SK-N-SH treated with all-trans-retinoic acid at 6 μM for 48 hours (cell line): ENCODE measurements around the gene HHAT.

Experiments used
- ATAC-seq: fragments of 200-7000 bp; cut with Tn5 transposase; 3 replicates; pipeline ENCODE4 v1.9.1; 2020; ENCODE audit warnings: mild to moderate bottlenecking, moderate library complexity
- ARNTL ChIP-seq: fragments of 450-650 bp; formaldehyde crosslinking; IDR thresholded peaks from 2 replicates; pipeline ENCODE4 v1.5.0; 2020; ENCODE audit warnings: low read depth, mild to moderate bottlenecking, moderate library complexity, borderline replicate concordance
- BACH2 ChIP-seq: fragments of 250-450 bp; sonication (Bioruptor Pico); IDR thresholded peaks from 2 replicates; pipeline ENCODE4 v1.9.0; 2021; ENCODE audit warnings: mild to moderate bottlenecking, borderline replicate concordance
- CSDC2 ChIP-seq: fragments of 250-450 bp; sonication (Bioruptor Pico); IDR thresholded peaks from 2 replicates; pipeline ENCODE4 v1.5.0; 2020; ENCODE audit warnings: mild to moderate bottlenecking, moderate library complexity
- ESRRG ChIP-seq: fragments of 250-450 bp; sonication (Bioruptor Pico); IDR thresholded peaks from 2 replicates; pipeline ENCODE4 v1.6.1; 2021; ENCODE audit warnings: mild to moderate bottlenecking
- GLIS3 ChIP-seq: fragments of 250-450 bp; sonication (Bioruptor Pico); IDR thresholded peaks from 2 replicates; pipeline ENCODE4 v1.5.0; 2020; ENCODE audit warnings: mild to moderate bottlenecking, moderate library complexity
- ISL1 ChIP-seq: fragments of 250-450 bp; sonication (Bioruptor Pico); IDR thresholded peaks from 2 replicates; pipeline ENCODE4 v2.1.2; 2022; ENCODE audit warnings: mild to moderate bottlenecking, moderate library complexity
- OSR1 ChIP-seq: fragments of 250-450 bp; sonication (Bioruptor Pico); IDR thresholded peaks from 2 replicates; pipeline ENCODE4 v1.8.0; 2022; ENCODE audit warnings: moderate library complexity, mild to moderate bottlenecking, inconsistent platforms
- PATZ1 ChIP-seq: fragments of 250-450 bp; sonication (Bioruptor Pico); IDR thresholded peaks from 2 replicates; pipeline ENCODE4 v1.8.0; 2020; ENCODE audit warnings: mild to moderate bottlenecking, moderate library complexity, borderline replicate concordance
- POU6F1 ChIP-seq: fragments of 250-450 bp; sonication (Bioruptor Pico); IDR thresholded peaks from 2 replicates; pipeline ENCODE4 v1.8.0; 2021; ENCODE audit warnings: low read depth, mild to moderate bottlenecking, moderate library complexity, borderline replicate concordance
- PPARA ChIP-seq: fragments of 250-450 bp; sonication (Bioruptor Pico); IDR thresholded peaks from 2 replicates; pipeline ENCODE4 v1.5.0; 2020; ENCODE audit warnings: mild to moderate bottlenecking, borderline replicate concordance
- RARB ChIP-seq: fragments of 250-450 bp; sonication (Bioruptor Pico); IDR thresholded peaks from 2 replicates; pipeline ENCODE4 v1.8.0; 2021; ENCODE audit warnings: mild to moderate bottlenecking, moderate library complexity
- TCF4 ChIP-seq: fragments of 250-450 bp; sonication (Bioruptor Pico); IDR thresholded peaks from 2 replicates; pipeline ENCODE4 v1.8.0; 2021; ENCODE audit warnings: mild to moderate bottlenecking, moderate library complexity, borderline replicate concordance
- TOX ChIP-seq: fragments of 250-450 bp; sonication (Bioruptor Pico); IDR thresholded peaks from 2 replicates; pipeline ENCODE4 v1.8.0; 2021; ENCODE audit warnings: mild to moderate bottlenecking, moderate library complexity, borderline replicate concordance
- TSHZ2 ChIP-seq: fragments of 250-450 bp; sonication (Bioruptor Pico); IDR thresholded peaks from 2 replicates; pipeline ENCODE4 v1.5.0; 2020; ENCODE audit warnings: mild to moderate bottlenecking, moderate library complexity
- ZFP3 ChIP-seq: fragments of 250-450 bp; sonication (Bioruptor Pico); IDR thresholded peaks from 2 replicates; pipeline ENCODE4 v1.5.0; 2020; ENCODE audit warnings: mild to moderate bottlenecking, moderate library complexity
- ZFP30 ChIP-seq: fragments of 450-650 bp; formaldehyde crosslinking; IDR thresholded peaks from 2 replicates; pipeline ENCODE4 v1.5.0; 2022; ENCODE audit warnings: mild to moderate bottlenecking, moderate library complexity
- ZNF70 ChIP-seq: fragments of 450-650 bp; formaldehyde crosslinking; IDR thresholded peaks from 2 replicates; pipeline ENCODE4 v1.5.0; 2020; ENCODE audit warnings: mild to moderate bottlenecking, moderate library complexity
- ZNF8 ChIP-seq: fragments of 450-650 bp; formaldehyde crosslinking; IDR thresholded peaks from 2 replicates; pipeline ENCODE4 v1.5.0; 2020; ENCODE audit warnings: mild to moderate bottlenecking, moderate library complexity

HHAT gene

GRCh38 chr1:210330279-210330866 lies 1.7 kb downstream of the HHAT start:
- no peak for ATAC-seq
- TF ChIP-seq ZFP30 (CRISPR knock-in tag), result no peak
- TF ChIP-seq PPARA (CRISPR knock-in tag), result no peak
- TF ChIP-seq PATZ1, result no peak
- TF ChIP-seq RARB (CRISPR knock-in tag), result no peak
- TF ChIP-seq POU6F1 (CRISPR knock-in tag), result no peak
- TF ChIP-seq ZFP3, result no peak
- TF ChIP-seq ESRRG (CRISPR knock-in tag), result no peak
- TF ChIP-seq TSHZ2, result no peak
- TF ChIP-seq BACH2 (CRISPR knock-in tag), result no peak

GRCh38 chr1:210332233-210332632 lies 3.5 kb downstream of the HHAT start:
- TF ChIP-seq POU6F1 (CRISPR knock-in tag) (no peak), ZNF70 (CRISPR knock-in tag) (no peak), OSR1 (CRISPR knock-in tag) (no peak), TCF4 (CRISPR knock-in tag) (no peak), CSDC2 (CRISPR knock-in tag) (no peak), ZNF8 (CRISPR knock-in tag) (no peak), ZFP30 (CRISPR knock-in tag) (no peak), ISL1 (CRISPR knock-in tag) (no peak), ESRRG (CRISPR knock-in tag) (no peak), TOX (CRISPR knock-in tag) (no peak), BACH2 (CRISPR knock-in tag) (no peak), ARNTL (CRISPR knock-in tag) (no peak)
- TF ChIP-seq, all 23 proteins: peak for 0
- ATAC-seq, result no peak

- TF ChIP-seq ZFP3 (no peak), ZFP30 (CRISPR knock-in tag) (no peak), TOX (CRISPR knock-in tag) (no peak), GLIS3 (CRISPR knock-in tag) (no peak), ZNF70 (CRISPR knock-in tag) (no peak), BACH2 (CRISPR knock-in tag) (no peak), TSHZ2 (no peak), ZNF8 (CRISPR knock-in tag) (no peak)
- no peak for ATAC-seq
These were observed 4.2 kb downstream of the HHAT start for GRCh38 chr1:210332719-210333398.
